ENCODE data around the gene XG. TPM values are rescaled to one million over a fixed set of nuclear protein-coding genes. Genes with fewer than 3 reads are reported as not detected.

Gene XG
- total and polyA plus RNA-seq, 2 donors from 2014 or later = 0.43 to 0.50 TPM

- Histone ChIP-seq H3K4me3 (ENCODE audit: low read length in 3 of 3) (no peak overlapping the region), H3K27ac (ENCODE audit: low read depth in 2 of 2, low read length in 2 of 2) (no peak overlapping the region), H3K9me3 (ENCODE audit: control insufficient read depth in 2 of 3, insufficient read depth in 1 of 3, low read length in 3 of 3) (no peaks in the 10 kb centered on the region), H3K27me3 (ENCODE audit: control insufficient read depth, insufficient read depth, low read length) (no peaks in the 10 kb centered on the region), H3K9ac (ENCODE audit: low read length in 3 of 3) (no peak overlapping the region), H3K4me1 (ENCODE audit: control insufficient read depth in 2 of 3, insufficient read depth in 2 of 3, low read depth in 1 of 3, low read length in 3 of 3) (peaks cover 0 to 18% (median 0%) of the 10 kb centered on the region in 3 donors), H3K36me3 (ENCODE audit: control insufficient read depth in 2 of 3, insufficient read depth in 3 of 3, low read length in 3 of 3) (peaks cover 3 to 18% (median 6%) of the 10 kb centered on the region in 3 donors)
- intact Hi-C loops (cut with DNase I) = no loop called here
- DNase-seq (no peak), FAIRE-seq (no peak)
- TF ChIP-seq, protein P1, sequence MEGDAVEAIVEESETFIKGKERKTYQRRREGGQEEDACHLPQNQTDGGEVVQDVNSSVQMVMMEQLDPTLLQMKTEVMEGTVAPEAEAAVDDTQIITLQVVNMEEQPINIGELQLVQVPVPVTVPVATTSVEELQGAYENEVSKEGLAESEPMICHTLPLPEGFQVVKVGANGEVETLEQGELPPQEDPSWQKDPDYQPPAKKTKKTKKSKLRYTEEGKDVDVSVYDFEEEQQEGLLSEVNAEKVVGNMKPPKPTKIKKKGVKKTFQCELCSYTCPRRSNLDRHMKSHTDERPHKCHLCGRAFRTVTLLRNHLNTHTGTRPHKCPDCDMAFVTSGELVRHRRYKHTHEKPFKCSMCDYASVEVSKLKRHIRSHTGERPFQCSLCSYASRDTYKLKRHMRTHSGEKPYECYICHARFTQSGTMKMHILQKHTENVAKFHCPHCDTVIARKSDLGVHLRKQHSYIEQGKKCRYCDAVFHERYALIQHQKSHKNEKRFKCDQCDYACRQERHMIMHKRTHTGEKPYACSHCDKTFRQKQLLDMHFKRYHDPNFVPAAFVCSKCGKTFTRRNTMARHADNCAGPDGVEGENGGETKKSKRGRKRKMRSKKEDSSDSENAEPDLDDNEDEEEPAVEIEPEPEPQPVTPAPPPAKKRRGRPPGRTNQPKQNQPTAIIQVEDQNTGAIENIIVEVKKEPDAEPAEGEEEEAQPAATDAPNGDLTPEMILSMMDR (IDR thresholded peaks at IDR 0.05; ENCODE audit: borderline replicate concordance, extremely low read depth, insufficient read depth) = no peak
Measured at GRCh38 chrX:2712890-2713840, 38.7 kb upstream of the XG start.

- TF ChIP-seq, protein P1 (IDR thresholded peaks at IDR 0.05; ENCODE audit: borderline replicate concordance, extremely low read depth, insufficient read depth) = no peak
- FAIRE-seq (no peak), DNase-seq (no peak)
- no peaks in the 10 kb centered on the region for H3K27me3 ChIP-seq (ENCODE audit: control insufficient read depth, insufficient read depth, low read length)
- peaks cover 6 to 21% (median 8%) of the 10 kb centered on the region in 3 donors for H3K36me3 ChIP-seq (ENCODE audit: control insufficient read depth in 2 of 3, insufficient read depth in 3 of 3, low read length in 3 of 3)
- no peaks in the 10 kb centered on the region for H3K9me3 ChIP-seq (ENCODE audit: control insufficient read depth in 2 of 3, insufficient read depth in 1 of 3, low read length in 3 of 3)
- H3K4me3 ChIP-seq (ENCODE audit: low read length in 3 of 3) = no peak overlapping the region
- peaks cover 0 to 4% (median 0%) of the 10 kb centered on the region in 3 donors for H3K4me1 ChIP-seq (ENCODE audit: control insufficient read depth in 2 of 3, insufficient read depth in 2 of 3, low read depth in 1 of 3, low read length in 3 of 3)
- intact Hi-C loops (cut with DNase I) = no loop called here
- no peak overlapping the region for H3K9ac ChIP-seq (ENCODE audit: low read length in 3 of 3)
- no peak overlapping the region for H3K27ac ChIP-seq (ENCODE audit: low read depth in 2 of 2, low read length in 2 of 2)
Measured at GRCh38 chrX:2714551-2714950, 37.3 kb upstream of the XG start.

GRCh38 chrX:2715066-2715600 lies 36.7 kb upstream of the XG start:
- intact Hi-C loops (cut with DNase I) = no loop called here
- no peak for FAIRE-seq

More at GRCh38 chrX:2715066-2715600, 36.7 kb upstream of the XG start:
- no peaks in the 10 kb centered on the region for H3K27me3 ChIP-seq (ENCODE audit: control insufficient read depth, insufficient read depth, low read length)
- H3K9me3 ChIP-seq (ENCODE audit: control insufficient read depth in 2 of 3, insufficient read depth in 1 of 3, low read length in 3 of 3) = no peaks in the 10 kb centered on the region
- no peak overlapping the region for H3K9ac ChIP-seq (ENCODE audit: low read length in 3 of 3)
- H3K36me3 ChIP-seq (ENCODE audit: control insufficient read depth in 2 of 3, insufficient read depth in 3 of 3, low read length in 3 of 3) = peaks cover 6 to 21% (median 12%) of the 10 kb centered on the region in 3 donors
- H3K27ac ChIP-seq (ENCODE audit: low read depth in 2 of 2, low read length in 2 of 2) = no peak overlapping the region
- H3K4me1 ChIP-seq (ENCODE audit: control insufficient read depth in 2 of 3, insufficient read depth in 2 of 3, low read depth in 1 of 3, low read length in 3 of 3) = no peaks in the 10 kb centered on the region
- DNase-seq = no peak
- TF ChIP-seq, protein P1 (IDR thresholded peaks at IDR 0.05; ENCODE audit: borderline replicate concordance, extremely low read depth, insufficient read depth) = no peak
- H3K4me3 ChIP-seq (ENCODE audit: low read length in 3 of 3) = no peak overlapping the region
